Stromal cell of bone marrow (primary cell): ENCODE results near the gene CACNB4.

Source experiments
- DNase-seq: peaks from one replicate; pipeline ENCODE4 v3.0.0-alpha.2; 2012; ENCODE audit warnings: low read depth

Gene CACNB4

GRCh38 chr2:151975460-151976414, 123.1 kb downstream of the CACNB4 start:
- no peak for DNase-seq

DNA sequence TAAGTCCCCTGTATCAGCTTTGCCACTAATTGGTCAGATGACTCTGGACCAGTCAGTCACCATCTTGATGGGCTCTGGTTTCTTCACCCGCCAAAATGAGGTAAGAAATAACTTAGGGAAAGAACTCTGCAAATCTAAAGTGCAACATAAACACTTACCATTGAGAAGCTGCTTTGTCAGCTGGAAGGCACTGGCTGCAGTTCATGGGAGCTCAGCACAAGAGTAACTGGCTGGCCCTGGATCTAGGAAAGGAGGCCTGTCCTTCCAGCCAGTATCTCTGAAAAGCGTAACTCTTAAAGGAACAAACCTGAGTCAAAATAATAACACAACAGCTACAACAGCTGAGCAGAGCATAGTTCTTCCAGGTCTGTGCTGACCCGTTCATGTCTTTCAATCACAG, 123.9 kb downstream of the CACNB4 start:
- no peak for DNase-seq

DNA sequence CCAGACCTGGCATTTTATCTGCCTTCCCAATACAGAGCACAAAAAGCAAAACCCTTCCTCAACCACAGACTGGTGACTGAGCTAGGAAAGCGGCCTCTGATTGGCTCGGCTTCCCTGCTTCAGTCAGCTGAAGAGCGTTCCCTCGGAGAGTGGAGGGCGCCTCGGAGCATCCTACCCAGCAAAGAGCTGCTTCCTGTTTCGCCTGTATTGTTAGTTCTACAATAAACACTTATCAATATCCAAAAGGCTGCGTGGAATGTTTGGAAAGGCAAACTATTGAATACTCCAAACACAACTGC, 125.0 kb downstream of the CACNB4 start:
- DNase-seq = peak; percentile 11

- no peak for DNase-seq
Measured at GRCh38 chr2:151973013-151973900, 125.6 kb downstream of the CACNB4 start.

- no peak for DNase-seq
Measured at GRCh38 chr2:151972241-151973012, 126.4 kb downstream of the CACNB4 start.

GRCh38 chr2:151971301-151972051, 127.4 kb downstream of the CACNB4 start:
- no peak for DNase-seq

DNA sequence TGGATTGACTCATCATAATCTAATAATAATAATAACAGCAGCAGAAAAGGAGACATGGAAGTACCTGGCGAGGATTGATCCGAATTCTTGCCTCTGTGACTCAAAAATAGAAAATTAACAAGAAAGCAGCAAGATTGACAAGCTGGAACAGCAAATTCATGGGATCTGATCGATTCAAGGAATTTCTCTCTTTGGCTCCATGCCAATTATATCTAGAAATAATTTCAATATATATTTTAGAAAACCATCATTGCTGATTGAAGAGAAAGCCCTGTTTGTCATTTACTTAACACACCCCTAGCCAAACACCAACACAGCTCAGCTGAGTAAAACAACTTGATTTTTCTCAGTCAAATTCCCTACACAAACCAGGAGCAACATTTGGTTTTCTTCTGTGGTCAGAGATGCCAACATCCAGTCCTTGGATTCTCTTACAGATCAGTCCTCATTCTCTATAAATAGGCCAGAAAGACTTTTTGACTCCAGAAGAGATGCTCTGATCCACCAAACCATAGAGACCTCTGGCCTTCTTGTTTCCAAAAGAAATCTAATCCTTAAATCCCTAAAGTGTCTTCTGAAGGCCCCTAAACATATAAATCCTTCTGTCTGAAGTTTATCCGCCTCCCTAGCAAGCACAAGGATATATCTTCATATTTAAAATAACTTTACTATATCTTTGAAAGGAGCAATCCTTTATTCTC, 129.9 kb downstream of the CACNB4 start:
- DNase-seq = no peak

DNA sequence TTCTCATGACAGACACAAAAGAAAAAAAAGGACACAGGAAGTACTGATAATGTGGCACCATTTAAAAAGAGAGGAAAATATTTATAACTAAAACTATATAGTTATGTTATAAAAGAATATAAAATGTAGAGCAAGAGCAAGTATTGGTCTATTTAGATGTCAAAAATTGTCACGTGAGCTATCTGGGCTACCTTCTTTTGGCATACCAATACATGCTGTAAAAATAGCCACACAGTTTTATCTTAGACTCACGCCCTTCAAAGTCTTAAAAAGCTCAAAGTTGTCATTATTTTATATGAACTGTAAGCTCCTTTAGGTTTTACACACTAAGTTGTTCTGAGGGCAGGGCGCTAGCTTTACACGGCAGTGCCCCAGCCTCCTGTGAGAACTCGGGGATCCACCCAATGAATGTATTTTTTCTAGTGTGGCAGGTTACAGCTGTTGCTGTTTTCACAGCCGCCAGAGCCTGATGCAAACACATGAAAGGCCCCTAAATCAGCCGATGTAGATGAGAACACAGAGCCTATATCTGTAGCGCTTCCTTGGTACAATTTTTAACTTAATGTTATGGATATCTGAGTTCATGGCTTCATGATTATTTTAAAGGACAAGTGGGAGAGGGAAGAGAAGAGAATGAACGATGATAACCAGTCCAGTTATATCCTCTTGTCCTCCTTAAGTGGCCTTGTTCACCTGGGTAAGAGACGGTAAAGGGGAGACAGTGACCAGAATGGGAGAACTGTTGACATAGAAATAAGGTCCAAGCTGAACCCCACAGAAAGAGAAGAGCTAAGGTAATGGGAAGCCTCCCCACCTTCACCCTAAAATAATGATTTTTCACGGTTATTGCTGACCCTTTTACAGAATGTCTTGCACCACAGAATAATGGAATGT, 130.8 kb downstream of the CACNB4 start:
- DNase-seq = no peak

DNA sequence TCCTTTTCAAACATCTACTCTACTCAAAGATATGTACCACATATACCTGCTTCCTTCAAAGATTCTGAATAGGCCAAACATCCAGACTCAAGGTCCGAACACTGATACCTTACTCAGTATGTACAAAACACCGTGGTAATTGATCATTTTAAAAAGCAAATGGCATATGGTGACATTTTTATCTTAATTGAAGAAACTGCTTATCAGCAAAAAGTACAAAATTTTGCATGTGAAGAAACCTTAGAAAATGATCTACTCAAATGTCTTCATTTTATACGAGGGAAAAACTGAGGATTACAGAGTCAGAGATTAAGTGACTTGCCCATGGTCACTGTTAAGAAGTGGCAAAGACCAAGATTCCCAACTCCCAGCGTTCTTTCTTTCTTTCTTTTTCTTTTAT, 133.0 kb downstream of the CACNB4 start:
- no peak for DNase-seq

GRCh38 chr2:151961558-151961957, 137.3 kb downstream of the CACNB4 start:
- no peak for DNase-seq

DNA sequence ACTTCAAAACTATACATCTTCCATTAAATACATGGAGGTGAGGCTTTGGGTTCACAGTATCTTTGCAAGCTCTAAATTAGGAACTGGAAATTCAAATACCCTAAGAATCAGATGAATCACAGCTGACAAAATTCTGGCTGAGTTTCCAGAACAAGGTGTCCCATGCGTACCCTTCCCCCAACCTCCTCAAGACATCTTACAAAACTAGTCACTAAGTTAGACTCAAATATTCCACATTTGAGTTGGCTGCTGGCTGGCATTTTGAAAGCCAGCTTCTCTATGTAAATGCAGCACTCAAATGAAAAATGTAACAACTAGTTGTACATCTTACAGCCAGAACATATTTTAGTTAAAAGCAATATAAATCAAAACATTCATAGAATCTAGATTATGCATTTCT, 139.6 kb downstream of the CACNB4 start:
- DNase-seq = no peak

DNA sequence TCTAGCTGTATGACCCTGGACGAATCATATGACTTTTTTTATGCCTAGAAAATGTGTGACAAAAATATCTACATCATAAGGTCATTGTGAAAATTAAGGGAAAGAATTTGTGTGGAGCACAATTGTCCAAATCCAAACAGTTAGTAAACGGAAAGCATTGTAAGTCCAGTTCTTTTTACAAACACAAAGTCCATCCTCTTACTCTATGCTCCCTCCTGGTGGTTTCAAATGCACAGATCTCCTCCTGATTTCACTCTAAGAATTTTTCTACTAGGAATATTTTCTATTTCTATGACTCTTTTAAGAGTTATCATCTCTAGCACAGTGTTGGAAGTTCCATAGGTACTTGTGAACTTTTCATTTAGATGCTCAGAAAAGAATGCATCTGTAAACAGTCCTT, 145.4 kb downstream of the CACNB4 start:
- DNase-seq = no peak

DNA sequence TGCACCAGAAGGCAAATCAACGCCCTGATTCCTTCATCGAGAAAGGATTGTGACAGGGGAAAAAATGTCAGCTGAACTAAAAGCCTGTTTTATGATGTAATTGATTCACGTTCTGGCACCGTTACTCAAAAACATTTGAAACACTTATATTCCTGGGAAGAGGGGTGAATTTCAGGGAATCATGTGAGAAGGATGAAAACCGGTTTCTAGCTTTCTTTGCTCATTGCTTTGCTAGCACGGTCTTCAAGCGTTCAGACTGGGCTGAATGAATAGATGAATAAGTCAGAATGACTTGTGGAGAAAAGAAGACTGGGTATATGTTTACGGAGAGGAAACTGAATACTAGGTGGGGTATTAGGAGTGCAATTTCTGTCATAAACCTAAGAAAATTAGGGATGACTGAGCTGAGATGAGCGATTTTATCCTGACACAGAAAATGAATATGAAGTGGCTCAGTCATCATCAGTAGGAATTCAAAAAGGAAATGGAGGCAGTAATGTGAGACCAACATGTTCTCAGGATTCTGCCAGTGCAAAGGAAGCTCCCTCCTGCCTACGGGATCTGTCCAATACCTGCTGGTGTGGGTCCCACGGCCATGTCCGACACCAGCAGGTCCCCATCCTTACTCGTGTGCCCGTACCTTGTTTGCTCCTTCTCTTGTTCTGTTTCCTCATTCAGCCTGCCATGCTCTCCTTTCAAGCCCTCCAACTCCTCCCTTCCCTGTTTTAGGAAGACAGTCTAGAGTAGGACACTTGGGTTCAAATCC, 146.0 kb downstream of the CACNB4 start:
- DNase-seq = no peak

- DNase-seq = peak; percentile 58
Measured at GRCh38 chr2:151947813-151948165, 151.1 kb downstream of the CACNB4 start.

- no peak for DNase-seq
Measured at GRCh38 chr2:151946899-151947812, 151.7 kb downstream of the CACNB4 start.

GRCh38 chr2:151946250-151946884, 152.5 kb downstream of the CACNB4 start:
- DNase-seq = no peak

DNA sequence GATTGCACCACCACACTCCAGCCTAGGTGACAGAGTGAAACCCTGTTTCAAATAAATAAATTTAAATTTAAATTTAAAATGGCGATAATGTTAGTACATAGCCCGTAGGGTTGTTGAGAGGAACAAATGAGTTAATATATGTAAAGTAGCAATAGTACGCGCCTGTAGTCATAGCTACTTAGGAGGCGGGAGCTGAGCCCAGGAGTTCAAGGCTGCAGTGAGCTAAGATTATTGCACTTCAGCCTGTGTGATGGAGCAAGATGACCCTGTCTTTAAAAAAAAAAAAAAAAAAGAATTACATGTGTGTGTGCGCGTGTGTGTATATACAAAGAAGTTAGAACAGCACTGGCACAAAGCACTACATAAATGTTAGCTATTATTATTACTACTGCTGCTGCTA, 153.2 kb downstream of the CACNB4 start:
- DNase-seq = no peak

DNA sequence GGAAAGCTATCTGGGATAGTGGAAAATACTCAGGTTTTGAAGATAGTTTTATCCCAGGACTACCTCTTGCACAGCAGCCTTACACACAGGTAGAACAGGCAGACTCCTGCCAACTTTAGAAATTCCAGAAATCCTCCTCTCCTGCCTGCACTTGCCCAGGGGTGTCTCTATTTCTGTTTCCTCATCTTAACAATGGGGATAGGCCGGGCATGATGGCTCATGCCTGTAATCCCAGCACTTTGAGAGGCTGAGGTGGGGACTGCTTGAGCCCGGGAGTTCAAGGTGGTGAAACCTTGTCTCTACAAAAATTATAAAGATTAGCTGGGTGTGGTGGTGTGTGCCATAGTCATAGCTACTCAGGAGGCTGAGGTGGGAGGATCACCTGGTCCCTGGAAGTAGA, 153.7 kb downstream of the CACNB4 start:
- no peak for DNase-seq
